ENCODE results near the gene POLR1H.

The POLR1H gene

GRCh38 chr6:30062471-30063178 lies 1.6 kb downstream of the POLR1H start:
- DNase-seq, result no peak

GRCh38 chr6:30063315-30063714 lies 2.2 kb downstream of the POLR1H start:
- no peak for DNase-seq

GRCh38 chr6:30066082-30066481 lies 5.0 kb downstream of the POLR1H start:
- DNase-seq, result no peak

- peak; percentile 98 for DNase-seq
Observed at GRCh38 chr6:30066577-30067459, 5.8 kb downstream of the POLR1H start, which contains the start of gene PPP1R11. Gene PPP1R11 (plus strand): TSS chr6:30067198. CDS start chr6:30067411, 213 bp downstream.

- no peak for DNase-seq
Observed at GRCh38 chr6:30067460-30068139, 6.5 kb downstream of the POLR1H start.

- no peak for DNase-seq
Observed at GRCh38 chr6:30071081-30071818, 10.2 kb downstream of the POLR1H start.

- DNase-seq, result no peak
Observed at GRCh38 chr6:30071858-30072257, 10.8 kb downstream of the POLR1H start.

- DNase-seq, result peak; percentile 10
Observed at GRCh38 chr6:30073489-30074235, 12.6 kb downstream of the POLR1H start.

- no peak for DNase-seq
Observed at GRCh38 chr6:30074331-30075093, 13.4 kb downstream of the POLR1H start.

GRCh38 chr6:30075094-30075789 lies 14.2 kb downstream of the POLR1H start, which contains the start of gene RNF39:
Gene RNF39 (minus strand): TSS chr6:30075769. CDS start chr6:30075585, 184 bp downstream.
- no peak for DNase-seq

GRCh38 chr6:30075790-30076732 lies 15.0 kb downstream of the POLR1H start:
- DNase-seq, result no peak

- DNase-seq, result no peak
Observed at GRCh38 chr6:30077218-30077617, 16.2 kb downstream of the POLR1H start.

- DNase-seq, result no peak
Observed at GRCh38 chr6:30087876-30088275, 26.8 kb downstream of the POLR1H start.

- DNase-seq, result no peak
Observed at GRCh38 chr6:30091577-30092381, 30.7 kb downstream of the POLR1H start.

GRCh38 chr6:30092852-30093543 lies 31.9 kb downstream of the POLR1H start:
- DNase-seq, result no peak

GRCh38 chr6:30093951-30094661 lies 33.0 kb downstream of the POLR1H start:
- no peak for DNase-seq

- DNase-seq, result no peak
Observed at GRCh38 chr6:30096829-30097228, 35.8 kb downstream of the POLR1H start.
